ENCODE measurements around the gene FHAD1. TPM values are rescaled to one million over a fixed set of nuclear protein-coding genes. Genes with fewer than 3 reads are reported as not detected.
"Not testable (repeated sequence)": the region's sequence is repeated elsewhere in the genome, so short reads cannot be mapped to it uniquely, and the experiment has no call there.

The FHAD1 gene
- polyA plus RNA-seq, 12 donors = 0.88 to 2.4 (median 1.6) TPM; not detected in 2

GRCh38 chr1:15305468-15305770 is 58.4 kb downstream of the FHAD1 start:
- DNase-seq = no peak

- DNase-seq = not testable (repeated sequence)
These were observed 59.3 kb downstream of the FHAD1 start for GRCh38 chr1:15306352-15306751.

- no peak for DNase-seq
These were observed 61.1 kb downstream of the FHAD1 start for GRCh38 chr1:15308135-15308534.

- no peak for DNase-seq
These were observed 61.6 kb downstream of the FHAD1 start for GRCh38 chr1:15308621-15309027.

DNA sequence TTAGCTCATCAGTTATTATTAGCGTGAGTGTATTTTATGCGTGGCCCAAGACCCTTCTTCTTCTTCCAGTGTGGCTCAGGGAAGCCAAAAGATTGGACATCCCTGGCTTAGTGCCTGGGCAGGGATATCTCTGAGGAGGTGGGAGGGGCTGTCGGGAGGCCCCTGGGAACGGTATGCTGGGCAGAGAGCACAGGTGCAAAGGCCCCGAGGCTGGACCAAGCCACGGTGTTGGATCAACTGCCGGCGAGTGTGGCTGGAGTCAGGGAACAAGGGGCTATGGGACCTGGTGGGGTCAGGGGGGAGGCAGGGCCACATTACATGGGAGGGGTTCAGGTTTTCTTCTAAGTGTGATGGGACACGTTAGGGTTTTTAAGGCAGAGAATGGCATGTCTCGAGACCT is 62.7 kb downstream of the FHAD1 start:
- no peak for DNase-seq

- DNase-seq = no peak
These were observed 63.5 kb downstream of the FHAD1 start for GRCh38 chr1:15310544-15310943.

DNA sequence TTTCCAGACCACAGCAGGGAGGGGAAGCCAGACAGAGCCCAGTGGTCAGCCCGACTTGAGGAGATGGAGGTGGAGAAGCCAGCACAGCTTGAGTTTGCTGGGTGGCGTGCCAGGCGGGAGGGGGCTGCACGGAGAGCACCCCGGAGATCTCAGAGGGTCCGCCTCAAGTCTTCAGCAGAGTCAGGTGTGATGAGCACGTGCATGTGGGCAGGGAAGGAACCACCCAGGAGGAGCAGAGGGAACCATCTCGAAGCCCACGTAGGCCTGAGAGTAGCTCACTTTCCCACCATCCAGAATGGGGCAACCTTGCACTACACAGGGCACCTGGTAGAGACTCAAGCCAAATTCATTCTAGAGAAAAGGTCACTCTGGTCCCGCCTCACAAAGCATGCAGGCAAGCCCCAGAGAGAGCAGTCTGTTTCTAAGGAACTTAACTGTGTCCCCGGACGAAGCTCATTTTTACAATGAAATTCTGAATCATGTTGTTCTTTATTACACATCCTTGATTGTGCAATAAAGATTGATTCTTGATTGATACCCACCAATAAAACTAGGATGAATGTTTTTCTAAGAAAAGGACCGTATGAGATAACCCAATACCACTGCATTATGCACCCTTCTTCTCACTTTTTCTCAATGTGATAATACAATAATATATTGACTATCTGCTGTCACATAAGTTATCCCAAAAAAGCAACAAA is 64.2 kb downstream of the FHAD1 start:
- DNase-seq = no peak

DNA sequence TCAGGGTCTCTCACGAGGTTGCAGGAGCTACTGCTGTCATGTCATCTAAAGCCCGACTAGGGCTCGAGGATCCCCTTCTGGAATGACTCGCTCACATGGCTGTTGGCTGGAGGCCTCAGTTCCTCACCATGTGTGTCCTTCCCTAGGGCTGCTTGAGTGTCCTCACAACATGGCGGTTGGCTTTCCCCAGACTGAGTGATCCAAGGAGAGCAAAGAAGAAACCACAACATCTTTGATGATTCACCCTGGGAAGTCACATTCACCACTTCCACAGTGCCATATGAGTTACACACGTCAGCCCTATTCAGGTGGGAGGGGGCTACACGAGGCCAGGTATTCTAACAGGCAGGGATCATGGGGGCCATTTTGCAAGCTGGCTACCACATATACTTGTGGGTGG is 64.9 kb downstream of the FHAD1 start:
- no peak for DNase-seq

DNA sequence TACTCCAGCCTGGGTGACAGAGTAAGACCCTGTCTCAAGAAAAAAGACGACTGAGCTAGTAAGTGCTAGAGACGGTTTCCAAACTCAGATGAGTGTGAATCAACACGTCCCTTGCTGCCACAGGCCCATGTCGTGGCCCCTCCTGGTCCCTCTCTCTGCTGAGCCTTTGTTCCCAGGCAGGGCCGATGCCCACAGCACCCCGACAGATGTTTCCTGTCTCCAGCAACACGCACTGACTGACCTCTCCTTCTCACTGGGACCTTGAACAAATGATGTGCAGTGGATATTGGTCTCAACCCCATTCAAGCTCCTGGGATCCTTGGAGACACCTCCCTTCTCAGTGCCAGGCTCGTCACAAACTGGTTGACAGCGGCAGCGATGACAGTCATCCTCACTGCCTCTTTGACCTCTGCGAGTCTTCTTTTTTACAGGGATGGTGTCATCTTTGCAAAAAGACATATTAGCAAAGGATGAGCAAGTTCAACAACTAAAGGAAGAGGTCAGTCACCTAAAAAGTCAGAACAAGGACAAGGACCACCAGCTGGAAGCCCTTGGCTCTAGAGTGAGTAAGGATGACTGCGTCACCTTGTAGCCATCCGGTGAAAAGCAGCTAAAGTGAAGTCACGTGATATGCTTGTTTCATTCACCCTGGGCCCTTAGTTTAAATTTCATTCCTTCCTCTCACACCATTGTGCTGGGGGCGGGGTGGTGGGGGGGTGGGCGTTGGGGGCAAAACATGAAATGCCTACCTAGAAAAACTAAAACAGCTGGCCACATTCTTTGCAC is 65.8 kb downstream of the FHAD1 start:
- no peak for DNase-seq

DNA sequence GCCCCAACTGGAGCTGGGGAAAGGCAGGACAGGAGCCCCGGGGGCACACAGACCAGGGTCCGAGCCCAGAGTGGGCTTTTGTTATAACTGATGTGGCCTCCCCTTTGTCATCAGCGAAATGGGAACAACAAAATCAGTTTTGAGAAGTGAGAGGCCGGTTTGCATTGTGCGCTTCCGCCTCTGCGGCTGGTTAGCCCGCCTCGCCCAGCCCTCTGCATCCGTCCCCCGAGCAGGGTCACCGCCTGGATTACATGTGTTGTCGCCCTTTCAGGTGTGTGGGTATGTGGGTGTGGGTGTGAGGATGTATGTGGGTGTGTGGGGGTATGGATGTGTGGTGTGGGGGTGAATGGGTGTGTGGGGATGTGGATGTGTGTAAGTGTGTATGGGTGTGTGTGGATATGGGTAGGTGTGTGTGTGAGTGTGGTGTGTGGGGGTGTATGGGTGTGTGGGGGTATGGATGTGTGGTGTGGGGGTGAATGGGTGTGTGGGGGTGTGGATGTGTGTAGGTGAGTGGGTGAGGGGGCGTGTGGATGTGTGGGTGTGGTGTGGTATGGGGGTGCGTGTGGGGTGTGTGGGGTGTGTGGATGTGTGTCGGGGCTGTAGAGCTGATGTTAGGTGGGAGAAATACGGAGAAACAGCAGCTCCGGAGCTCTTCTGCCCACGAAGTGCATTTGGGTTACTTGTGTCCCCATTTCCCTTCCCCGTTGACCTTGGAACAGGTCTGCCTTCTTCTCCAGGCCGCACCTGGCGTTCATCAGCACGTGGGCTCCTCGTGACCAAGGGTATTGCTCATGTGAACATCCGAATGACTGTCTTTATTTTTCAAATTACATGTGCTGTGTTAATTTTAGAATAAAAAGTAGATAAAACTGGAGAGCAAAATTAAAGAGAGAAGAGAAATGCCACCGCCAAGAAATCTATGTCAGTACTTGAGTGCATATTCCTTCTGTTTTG is 67.6 kb downstream of the FHAD1 start:
- no peak for DNase-seq

DNA sequence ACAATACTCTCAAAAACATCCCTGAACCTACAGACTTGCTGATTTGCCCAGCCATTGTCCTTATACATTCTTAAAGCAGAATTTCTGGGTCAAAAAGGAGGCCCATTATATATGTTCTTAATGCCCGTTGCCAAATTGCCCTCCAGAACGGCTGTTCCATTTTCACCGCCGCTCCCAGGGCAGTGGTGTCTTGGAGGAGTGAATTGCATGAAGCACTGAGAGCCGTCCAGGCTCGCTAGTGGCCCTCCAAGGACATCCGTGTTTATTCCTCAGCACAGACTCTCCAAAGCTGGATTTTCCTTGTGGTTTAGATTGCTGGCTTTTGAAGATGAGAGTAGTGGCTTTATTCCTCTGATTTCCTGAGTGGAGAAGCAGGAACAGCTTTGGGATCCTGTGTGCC is 68.8 kb downstream of the FHAD1 start:
- no peak for DNase-seq

- DNase-seq = no peak
These were observed 69.5 kb downstream of the FHAD1 start for GRCh38 chr1:15316510-15316909.

GRCh38 chr1:15320267-15320666 is 73.2 kb downstream of the FHAD1 start:
- DNase-seq = no peak

DNA sequence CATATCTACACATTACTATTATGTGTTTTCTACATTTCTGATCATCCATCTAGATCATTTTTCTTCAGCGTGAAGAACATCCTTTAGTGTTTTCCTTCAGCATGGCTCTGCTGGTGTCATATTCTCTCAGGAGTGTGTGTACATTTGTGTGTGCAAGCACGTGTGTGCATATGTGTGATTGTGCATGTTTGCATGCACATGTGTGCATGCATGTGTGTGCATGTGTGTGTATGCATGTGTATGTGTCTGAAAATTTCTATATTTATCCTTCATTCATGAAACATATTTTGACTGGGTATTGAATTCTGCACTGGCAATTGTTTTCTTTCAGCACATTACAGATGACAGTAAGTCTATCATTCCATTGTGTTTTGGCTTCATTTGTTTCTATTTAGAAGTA is 74.6 kb downstream of the FHAD1 start:
- DNase-seq = no peak

DNA sequence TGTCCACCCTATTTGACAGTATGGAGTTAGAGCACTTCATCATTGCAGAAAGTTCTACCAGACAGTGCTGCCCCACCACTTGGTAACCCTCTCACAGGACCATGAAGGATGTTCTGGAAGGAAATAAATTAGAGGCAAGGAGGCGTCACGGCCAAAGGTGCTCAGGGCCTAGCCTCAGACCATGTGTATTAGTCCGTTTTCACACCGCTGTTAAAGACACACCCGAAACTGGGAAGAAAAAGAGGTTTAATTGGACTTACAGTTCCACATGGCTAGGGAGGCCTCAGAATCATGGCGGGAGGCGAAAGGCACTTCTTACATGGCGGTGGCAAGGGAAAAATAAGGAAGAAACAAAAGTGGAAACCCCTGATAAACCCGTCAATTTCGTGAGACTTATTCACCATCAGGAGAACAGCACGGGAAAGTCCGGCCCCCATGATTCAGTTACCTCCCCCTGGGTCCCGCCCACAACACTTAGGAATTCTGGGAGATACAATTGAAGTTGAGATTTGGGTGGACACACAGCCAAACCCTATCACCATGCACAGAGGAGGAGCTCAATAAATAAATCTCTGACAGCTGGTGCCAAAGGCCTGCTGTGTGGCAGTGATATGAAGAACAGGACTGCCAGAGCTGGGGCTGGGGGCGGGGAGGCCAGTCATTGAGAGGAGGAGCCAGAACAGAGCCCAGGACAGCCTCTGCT is 75.8 kb downstream of the FHAD1 start:
- DNase-seq = no peak

DNA sequence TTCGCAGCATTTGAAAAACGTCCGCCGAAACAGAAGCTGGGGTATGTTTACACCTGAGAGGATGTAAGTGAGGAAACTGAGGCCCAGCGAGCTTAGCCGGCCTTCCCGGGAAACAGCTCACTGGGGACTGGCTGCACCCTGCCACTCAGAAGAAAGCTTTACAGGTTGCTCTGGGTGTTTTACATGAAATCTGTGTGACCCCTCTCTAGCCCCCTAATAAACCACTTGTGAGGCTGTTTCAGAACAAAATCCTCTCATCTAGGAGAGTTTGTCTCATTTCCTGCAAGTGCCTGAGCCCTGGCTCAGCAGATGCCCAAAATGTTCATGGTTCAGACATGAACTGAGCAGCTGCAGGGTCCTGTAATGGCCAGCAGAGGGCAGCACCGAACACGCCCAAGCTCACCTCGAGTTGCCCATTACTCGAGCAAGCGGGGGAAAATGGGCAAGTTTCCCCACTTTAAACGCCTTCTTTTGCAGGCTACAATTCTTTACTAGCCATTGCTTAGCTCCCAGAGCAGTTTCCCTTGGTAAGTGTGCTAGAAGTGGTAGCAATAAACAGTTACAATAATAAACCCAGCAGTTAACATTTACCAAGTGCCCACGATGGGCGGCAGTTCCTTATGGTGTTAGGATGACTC is 76.4 kb downstream of the FHAD1 start:
- DNase-seq = peak; percentile 86

DNA sequence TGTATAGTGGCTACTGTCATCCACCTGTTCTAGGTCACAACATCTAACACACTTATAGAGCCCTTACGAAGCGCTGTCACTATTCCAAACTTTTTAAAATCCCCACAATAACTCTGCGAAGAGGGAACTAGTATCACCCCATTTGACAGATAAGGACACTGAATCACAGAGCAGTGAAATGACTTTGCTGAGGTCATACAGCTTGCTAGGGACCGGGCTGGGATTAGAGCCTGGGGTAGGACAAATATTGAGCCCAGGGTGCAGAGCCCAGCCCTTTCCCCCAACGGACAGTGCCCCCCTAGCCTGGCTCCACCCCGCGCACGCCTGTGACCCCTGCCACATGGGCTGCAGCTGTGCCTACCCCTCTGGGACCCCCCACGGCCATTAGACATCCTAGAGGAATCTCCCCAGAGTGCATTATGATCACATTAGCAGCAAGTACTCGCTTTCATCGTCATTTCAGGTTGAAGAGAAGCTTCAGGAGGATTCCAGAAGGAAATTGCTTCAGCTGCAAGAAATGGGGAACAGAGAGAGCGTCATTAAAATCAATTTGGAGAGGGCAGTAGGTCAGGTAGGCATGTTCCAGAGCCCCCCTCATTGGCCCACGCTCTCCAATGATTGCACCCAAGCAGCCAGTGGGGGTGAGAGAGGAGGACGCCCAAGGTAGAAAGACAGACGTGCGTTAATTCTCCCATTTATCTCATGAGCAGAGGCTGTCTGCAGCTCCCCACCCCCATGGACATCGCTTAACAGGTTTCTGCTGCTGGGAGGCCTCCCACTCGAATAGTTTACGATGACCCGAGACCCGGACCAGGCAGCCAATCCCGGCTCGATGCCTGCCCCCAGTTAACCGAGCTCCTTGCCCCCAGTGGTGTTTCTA is 77.2 kb downstream of the FHAD1 start:
- no peak for DNase-seq

- no peak for DNase-seq
These were observed 77.9 kb downstream of the FHAD1 start for GRCh38 chr1:15324869-15325335.

- DNase-seq = no peak
These were observed 78.5 kb downstream of the FHAD1 start for GRCh38 chr1:15325375-15326085.
